G401 (cell line): Measurements from ENCODE around the gene PSKH1. TPM values are rescaled to one million over a fixed set of nuclear protein-coding genes. Genes with fewer than 3 reads are reported as not detected.

Experiments used
- DNase-seq: peaks from one replicate; pipeline ENCODE4 v3.0.0-alpha.2; 2015; ENCODE audit warnings: low spot score
- in situ Hi-C: cut with HindIII; loops from 2 replicates; pipeline ENCODE4 v1.10.0; 2016; ENCODE audit warnings: low sequenced_read_pairs, mixed read lengths
- total RNA-seq: library from RNA; depleted of rRNA; stranded (reverse); fragments of >200 nt; shearing (Covaris generic); gene quantifications from 2 replicates; pipeline ENCODE4 v1.2.3, GENCODE V29; 2014

Gene PSKH1
- total RNA-seq, 1 experiment from 2014 or later, result 40.8 TPM

GRCh38 chr16:67945392-67945933 is 52.4 kb downstream of the PSKH1 start:
- in situ Hi-C loops, result no loop called here
- DNase-seq, result no peak

- in situ Hi-C loops, result no loop called here
Observed at GRCh38 chr16:67946128-67946569, 53.1 kb downstream of the PSKH1 start.

GRCh38 chr16:67946966-67947558 is 54.0 kb downstream of the PSKH1 start:
- no peak for DNase-seq
- in situ Hi-C loops, result no loop called here

More at GRCh38 chr16:67946128-67946569, 53.1 kb downstream of the PSKH1 start:
- no peak for DNase-seq

- no peak for DNase-seq
- in situ Hi-C loops, result no loop called here
Observed at GRCh38 chr16:67948015-67948414, 55.0 kb downstream of the PSKH1 start.

GRCh38 chr16:67949645-67950044 is 56.6 kb downstream of the PSKH1 start:
- in situ Hi-C loops, result no loop called here

GRCh38 chr16:67950335-67950843 is 57.3 kb downstream of the PSKH1 start:
- no peak for DNase-seq
- in situ Hi-C loops, result no loop called here

More at GRCh38 chr16:67949645-67950044, 56.6 kb downstream of the PSKH1 start:
- no peak for DNase-seq

- DNase-seq, result peak; percentile 81
- in situ Hi-C loops, result no loop called here
Observed at GRCh38 chr16:67951485-67951884, 58.4 kb downstream of the PSKH1 start.

- in situ Hi-C loops, result no loop called here
- DNase-seq, result no peak
Observed at GRCh38 chr16:67953641-67954375, 60.8 kb downstream of the PSKH1 start.

- in situ Hi-C loops, result no loop called here
Observed at GRCh38 chr16:67954421-67955196, 61.6 kb downstream of the PSKH1 start.

GRCh38 chr16:67957622-67958021 is 64.6 kb downstream of the PSKH1 start:
- in situ Hi-C loops, result no loop called here
- no peak for DNase-seq

More at GRCh38 chr16:67954421-67955196, 61.6 kb downstream of the PSKH1 start:
- DNase-seq, result no peak

GRCh38 chr16:67959536-67960329 is 66.7 kb downstream of the PSKH1 start:
- no peak for DNase-seq
- in situ Hi-C loops, result no loop called here

- no peak for DNase-seq
- in situ Hi-C loops, result no loop called here
Observed at GRCh38 chr16:67961551-67961957, 68.5 kb downstream of the PSKH1 start.

- no peak for DNase-seq
Observed at GRCh38 chr16:67962135-67962534, 69.1 kb downstream of the PSKH1 start.

GRCh38 chr16:67963292-67963661 is 70.2 kb downstream of the PSKH1 start:
- in situ Hi-C loops, result no loop called here
- no peak for DNase-seq

More at GRCh38 chr16:67962135-67962534, 69.1 kb downstream of the PSKH1 start:
- in situ Hi-C loops, result no loop called here

- no peak for DNase-seq
- in situ Hi-C loops, result no loop called here
Observed at GRCh38 chr16:67963662-67964321, 70.7 kb downstream of the PSKH1 start.

- no peak for DNase-seq
- in situ Hi-C loops, result no loop called here
Observed at GRCh38 chr16:67964477-67965131, 71.5 kb downstream of the PSKH1 start.

GRCh38 chr16:67965668-67966548 is 72.9 kb downstream of the PSKH1 start:
- DNase-seq, result no peak
- in situ Hi-C loops, result no loop called here
